Activated CD8-positive, alpha-beta memory T cell treated with anti-CD3 and anti-CD28 coated beads, Interleukin-2, amount 50 U/mL, for 48 hours (primary cell): Measurements from ENCODE around the gene IL27RA.
"Not testable (repeated sequence)": the region's sequence is repeated elsewhere in the genome, so short reads cannot be mapped to it uniquely, and the experiment has no call there.

ENCODE experiments used
- DNase-seq: peaks from one replicate; pipeline ENCODE4 v3.0.0-alpha.2; 2020

IL27RA gene

GRCh38 chr19:14033946-14034345, 2.4 kb downstream of the IL27RA start:
- no peak for DNase-seq

DNA sequence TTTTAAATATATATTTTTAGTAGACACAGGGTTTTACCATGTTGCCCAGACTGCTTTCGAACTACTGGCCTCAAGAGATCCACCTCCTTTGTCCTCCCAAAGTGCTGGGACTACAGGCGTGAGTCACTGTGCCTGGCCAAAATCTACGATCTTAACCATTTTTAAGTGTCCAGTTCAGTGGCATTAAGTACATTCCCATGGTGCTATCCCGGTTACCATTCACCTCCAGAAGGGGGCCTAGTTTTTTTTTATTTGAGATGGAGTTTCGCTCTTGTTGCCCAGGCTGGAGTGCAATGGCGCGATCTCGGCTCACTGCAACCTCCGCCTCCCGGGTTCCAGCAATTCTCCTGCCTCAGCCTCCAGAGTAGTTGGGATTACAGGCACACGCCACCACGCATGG, 3.6 kb downstream of the IL27RA start:
- DNase-seq: not testable (repeated sequence)

DNA sequence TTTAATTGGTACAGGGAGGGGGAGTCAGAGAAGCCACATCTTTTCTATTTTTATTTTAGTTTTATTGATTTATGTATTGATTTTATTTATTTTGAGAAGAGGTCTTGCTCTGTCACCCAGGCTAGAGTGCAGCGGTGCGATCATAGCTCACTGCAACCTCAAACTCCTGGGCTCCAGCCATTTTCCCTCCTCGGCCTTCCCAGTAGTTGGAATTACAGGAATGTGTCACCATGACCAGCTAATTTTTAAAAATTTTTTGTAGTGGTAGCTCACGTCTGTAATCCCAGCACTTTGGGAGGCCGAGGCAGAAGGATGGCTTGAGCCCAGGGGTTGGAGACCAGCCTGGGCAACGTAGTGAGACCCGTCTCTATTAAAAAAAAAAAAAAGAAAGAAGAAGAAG, 4.1 kb downstream of the IL27RA start:
- no peak for DNase-seq

DNA sequence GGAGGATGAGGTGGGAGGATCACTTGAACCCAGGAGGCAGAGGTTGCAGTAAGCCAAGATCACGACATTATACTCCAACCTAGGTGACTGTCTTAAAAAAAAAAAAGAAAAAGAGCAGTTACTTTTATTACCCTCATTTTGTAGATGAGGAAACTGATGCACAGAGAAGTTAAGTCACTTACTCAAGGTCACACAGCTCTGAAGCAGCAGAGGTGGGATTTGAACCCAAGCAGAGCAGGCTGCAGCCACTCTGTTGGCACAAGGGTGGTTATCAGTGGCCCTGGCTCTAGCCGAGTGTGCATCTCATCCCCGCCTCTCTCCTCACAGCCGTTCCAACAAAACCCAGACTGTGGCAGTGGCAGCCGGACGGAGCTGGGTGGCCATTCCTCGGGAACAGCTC, 7.6 kb downstream of the IL27RA start:
- DNase-seq: no peak

DNA sequence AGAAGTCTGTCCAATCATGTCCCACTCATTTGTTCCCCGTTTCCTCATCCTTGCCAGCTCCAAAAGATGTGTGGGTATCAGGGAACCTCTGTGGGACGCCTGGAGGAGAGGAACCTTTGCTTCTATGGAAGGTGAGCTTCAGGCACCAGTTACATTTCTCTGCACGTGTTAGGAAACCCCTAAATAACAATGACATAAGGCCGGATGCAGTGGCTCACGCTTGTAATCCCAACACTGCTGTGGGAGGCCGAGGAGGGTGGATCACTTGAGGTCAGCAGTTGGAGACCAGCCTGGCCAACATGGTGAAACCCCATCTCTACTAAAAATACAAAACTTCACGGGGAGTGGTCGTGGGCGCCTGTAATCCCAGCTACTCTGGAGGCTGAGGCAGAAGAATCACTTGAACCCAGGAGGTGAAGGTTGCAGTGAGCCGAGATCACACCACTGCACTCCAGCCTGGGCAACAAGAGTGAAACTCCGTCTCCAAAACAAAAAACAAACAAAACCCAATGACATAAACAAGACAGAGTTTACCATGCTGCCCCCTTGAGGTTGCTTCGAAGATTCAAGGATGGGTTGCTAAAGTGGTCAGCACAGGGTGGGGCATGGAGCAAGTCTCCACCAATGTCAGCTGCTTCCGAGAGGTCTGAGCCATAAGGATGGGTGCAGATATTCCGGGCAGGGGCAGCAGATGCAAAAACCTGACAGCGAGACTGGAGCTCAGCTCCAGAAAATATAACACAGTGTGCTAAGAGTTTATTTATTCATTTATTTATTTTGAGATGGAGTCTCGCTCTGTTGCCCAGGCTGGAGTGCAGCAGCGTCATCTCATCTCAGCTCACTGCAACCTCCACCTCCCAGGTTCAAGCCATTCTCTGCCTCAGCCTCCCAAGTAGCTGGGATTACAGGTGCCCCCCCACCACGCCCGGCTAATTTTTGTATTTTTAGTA, 11.4 kb downstream of the IL27RA start:
- DNase-seq: not testable (repeated sequence)

DNA sequence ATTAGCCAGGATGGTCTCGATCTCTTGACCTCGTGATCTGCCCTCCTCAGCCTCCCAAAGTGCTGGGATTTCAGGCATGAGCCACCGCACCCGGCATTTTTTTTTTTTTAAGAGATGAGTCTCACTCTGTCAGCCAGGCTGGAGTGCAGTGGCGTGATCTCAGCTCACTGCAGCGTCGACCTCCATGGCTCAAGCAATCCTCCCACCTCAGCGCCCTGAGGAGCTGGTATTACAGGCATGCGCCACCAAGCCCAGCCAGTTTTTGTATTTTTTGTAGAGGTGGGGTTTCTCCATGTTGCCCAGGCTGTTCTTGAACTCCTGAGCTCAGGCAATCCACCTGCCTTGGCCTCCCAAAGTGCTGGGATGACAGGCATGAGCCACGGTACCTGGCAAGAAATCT, 16.3 kb downstream of the IL27RA start:
- DNase-seq: not testable (repeated sequence)

GRCh38 chr19:14048443-14049153, 17.0 kb downstream of the IL27RA start:
- peak; percentile 92 for DNase-seq

DNA sequence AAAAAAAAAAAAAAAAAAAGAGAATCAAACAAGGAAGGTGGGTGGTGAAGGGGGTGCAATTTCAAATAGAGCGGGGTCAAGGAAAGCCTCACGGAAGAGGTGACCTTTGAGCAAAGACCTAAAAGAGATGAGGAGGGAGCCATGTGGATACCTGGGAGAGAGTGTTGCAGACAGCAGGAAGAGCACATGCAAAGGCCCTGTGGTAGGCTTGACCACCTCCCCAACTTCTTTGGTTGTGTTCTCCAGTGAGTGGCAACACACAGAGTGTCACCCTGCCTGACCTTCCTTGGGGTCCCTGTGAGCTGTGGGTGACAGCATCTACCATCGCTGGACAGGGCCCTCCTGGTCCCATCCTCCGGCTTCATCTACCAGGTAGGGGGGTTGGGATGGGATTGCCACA, 18.9 kb downstream of the IL27RA start:
- no peak for DNase-seq

DNA sequence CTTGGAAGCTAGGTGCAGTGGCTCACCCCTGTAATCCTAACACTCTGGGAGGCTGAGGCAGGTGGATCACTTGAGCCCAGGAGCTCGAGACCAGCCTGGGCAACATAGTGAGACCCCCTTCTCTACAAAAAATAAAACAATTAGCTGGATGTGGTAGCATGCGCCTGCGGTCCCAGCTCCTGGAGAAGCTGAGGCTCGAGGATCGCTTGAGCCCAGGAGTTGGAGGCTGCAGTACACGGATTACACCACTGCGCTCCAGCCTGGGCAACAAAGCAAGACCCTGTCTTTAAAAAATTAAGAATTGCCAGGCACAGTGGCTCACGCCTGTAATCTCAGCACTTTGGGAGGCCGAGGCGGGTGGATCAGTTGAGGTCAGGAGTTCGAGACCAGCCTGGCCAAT, 19.4 kb downstream of the IL27RA start:
- DNase-seq: not testable (repeated sequence)

GRCh38 chr19:14051980-14052379, 20.4 kb downstream of the IL27RA start:
- DNase-seq: no peak

DNA sequence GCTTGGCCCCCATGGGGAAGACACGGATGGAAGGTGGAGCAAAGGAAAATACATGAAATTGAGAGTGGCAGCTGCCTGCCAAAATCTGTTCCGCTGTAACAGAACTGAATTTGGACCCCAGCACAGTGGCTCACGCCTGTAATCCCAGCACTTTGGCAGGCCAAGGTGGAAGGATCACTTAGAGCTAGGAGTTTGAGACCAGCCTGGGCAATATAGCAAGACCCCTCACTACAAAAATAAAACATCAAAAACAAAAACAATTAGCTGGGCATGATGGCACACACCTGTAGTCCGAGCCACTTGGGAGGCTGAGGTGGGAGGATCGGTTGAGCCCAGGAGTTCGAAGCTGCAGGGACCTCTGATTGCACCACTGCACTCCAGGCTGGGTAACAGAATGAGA, 20.9 kb downstream of the IL27RA start:
- DNase-seq: no peak

- DNase-seq: no peak
Measured at GRCh38 chr19:14053032-14053431, 21.5 kb downstream of the IL27RA start.

- DNase-seq: no peak
Measured at GRCh38 chr19:14053500-14053899, 21.9 kb downstream of the IL27RA start.

GRCh38 chr19:14054099-14054498, 22.5 kb downstream of the IL27RA start:
- no peak for DNase-seq

DNA sequence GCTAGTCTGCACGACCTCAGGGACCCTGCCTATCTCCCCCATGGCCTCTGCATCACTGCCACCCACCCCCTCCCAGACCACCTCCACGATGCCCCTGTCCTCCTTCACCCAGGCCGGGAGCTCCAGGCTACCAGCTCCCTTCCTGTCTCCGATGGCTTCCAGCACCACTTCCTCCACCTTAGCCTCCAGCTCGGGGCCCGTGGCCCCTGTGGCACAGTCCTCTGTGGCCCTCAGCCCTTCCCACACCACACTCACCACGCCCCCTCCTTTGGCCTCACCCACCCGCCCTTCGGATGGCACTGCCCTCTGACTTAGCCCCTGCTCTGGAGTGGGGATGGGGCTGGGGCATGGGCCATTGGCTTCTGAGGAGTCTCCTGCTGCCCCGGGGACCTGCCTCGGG, 23.2 kb downstream of the IL27RA start:
- no peak for DNase-seq

- no peak for DNase-seq
Measured at GRCh38 chr19:14055396-14055795, 23.8 kb downstream of the IL27RA start.

GRCh38 chr19:14056069-14056666, 24.6 kb downstream of the IL27RA start:
- DNase-seq: no peak

DNA sequence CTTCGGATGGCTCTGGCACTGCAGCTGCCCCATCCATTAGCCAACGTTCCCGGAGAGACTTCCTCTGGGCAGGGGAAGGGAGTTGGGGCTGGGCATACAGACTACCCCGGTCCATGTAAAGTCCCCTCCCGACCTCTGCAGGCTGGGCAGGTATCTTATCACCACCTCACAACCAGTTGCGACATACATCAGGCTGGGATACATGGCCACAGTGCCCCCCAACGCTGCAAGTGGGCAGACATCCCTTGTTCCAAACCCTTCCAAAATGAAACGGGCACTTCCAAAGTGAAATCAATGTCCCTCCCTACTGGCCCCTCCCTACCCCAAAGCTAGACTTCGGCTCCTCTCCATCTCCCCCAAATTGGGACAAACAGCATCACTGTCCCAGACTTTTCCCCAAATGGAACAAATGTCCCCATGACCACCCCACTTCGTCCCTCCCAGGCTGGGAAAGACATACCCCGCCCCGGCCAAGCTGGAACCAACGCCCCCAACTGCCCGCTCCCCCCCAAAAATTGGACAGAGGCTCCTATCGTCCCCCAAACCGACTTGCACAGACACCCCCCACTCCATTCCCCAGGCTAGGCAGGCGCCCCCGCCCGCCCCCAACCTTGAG, 25.3 kb downstream of the IL27RA start:
- DNase-seq: no peak

- DNase-seq: no peak
Measured at GRCh38 chr19:14058182-14059092, 26.9 kb downstream of the IL27RA start.

DNA sequence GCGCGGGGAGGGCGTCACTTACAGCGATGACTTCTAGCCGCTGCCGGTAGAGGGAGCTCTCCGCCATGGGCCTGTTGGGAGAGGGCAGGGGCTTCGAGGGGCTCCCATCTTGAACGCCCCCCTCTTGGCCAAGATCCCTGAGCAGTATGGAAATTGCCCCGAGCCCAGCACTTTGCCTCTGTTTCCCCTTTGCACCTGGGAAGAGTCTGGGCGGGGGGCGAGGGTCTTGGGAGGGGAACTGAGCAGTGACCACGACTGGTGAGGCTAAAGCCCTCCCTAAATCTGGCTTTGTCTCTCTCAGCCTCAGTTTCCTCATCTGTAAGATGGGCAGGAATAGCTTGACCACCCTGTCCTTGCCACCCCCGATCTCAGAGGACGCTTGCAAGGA, 27.5 kb downstream of the IL27RA start:
- DNase-seq: peak; percentile 86

GRCh38 chr19:14059652-14060155, 28.1 kb downstream of the IL27RA start:
- DNase-seq: no peak
